ENCODE measurements around the gene ACADM.
"Not testable (repeated sequence)": the region's sequence is repeated elsewhere in the genome, so short reads cannot be mapped to it uniquely, and the experiment has no call there.

The ACADM gene

DNA sequence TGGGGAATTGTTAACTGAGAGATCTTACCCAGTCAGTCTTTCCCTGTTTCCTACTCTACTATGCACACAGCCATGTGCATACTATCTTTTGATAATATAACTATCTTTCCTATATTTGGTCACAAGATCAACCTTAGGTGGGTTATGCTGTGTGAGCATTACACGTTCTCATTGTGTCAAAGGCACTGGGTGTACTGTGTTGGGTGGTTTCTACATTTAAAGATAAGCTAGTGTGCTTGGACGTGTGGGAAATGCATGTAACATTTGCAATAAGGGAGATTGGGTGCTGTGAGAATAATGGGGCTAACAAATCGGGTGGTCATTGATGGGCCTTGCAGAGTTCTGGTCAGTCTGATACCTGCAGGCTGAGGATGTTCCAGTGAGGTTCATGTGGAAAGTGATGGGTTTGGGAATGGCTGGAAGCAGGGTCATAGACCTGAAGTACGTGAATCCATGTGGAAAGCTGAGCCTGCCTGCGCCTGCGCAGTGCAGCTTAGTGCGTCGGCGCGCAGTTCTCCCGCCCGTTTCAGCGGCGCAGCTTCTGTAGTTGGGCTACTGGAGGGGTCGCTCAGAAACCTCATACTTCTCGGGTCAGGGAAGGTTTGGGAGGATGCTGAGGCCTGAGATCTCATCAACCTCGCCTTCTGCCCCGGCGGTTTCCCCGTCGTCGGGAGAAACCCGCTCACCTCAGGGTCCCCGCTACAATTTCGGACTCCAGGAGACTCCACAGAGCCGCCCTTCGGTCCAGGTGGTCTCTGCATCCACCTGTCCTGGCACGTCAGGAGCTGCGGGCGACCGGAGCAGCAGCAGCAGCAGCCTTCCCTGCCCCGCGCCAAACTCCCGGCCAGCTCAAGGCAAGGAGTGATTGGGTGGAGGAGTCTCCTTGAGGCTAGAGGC lies 72.1 kb downstream of the ACADM start, which contains the start of gene MSH4:
MSH4 (plus strand) TSS at position 507 of the 897 bp plus-strand sequence; CDS start at position 611, 104 bp downstream.
- peak; percentile 27 for DNase-seq

DNA sequence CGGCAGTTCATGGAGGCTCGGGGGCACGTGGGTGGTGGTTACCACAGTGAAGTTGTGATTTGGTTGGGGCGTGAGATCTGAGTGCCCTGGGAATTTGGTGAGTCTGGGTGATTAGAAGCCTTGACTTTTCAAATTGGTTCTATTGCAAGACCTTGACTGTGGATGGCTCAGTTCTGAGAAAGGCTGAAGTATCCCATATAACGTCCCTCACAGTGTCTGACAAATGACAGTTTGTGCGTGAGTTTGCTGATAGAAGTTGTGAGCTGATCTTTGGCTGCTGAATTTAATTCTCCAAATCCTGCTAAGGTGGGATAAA lies 72.7 kb downstream of the ACADM start:
- DNase-seq, result peak; percentile 43

DNA sequence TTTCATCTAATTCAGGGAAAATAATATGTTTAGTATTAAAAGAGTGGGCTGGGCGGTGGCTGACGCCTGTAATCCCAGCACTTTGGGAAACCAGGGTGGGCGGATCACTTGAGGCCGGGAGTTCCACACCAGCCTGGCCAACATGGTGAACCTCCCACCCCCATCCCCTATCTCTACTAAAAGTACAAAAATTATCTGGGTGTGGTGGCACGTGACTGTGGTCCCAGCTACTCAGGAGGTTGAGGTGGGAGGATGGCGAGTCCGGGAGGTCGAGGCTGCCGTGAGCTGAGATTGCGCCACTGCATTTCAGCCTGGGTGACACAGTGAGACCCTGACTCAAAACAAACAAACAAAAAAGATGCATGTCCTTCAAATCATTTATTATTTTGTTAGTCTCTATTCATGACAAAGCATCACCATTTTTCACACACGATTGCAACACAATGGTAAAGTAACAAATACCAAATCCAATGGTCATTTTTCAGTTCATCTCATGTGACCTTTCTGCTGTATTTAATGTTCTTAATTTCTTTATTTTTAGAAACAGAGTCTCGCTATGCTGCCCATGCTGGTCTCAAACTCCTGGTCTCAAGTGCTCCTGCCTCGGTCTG lies 73.2 kb downstream of the ACADM start:
- no peak for DNase-seq

DNA sequence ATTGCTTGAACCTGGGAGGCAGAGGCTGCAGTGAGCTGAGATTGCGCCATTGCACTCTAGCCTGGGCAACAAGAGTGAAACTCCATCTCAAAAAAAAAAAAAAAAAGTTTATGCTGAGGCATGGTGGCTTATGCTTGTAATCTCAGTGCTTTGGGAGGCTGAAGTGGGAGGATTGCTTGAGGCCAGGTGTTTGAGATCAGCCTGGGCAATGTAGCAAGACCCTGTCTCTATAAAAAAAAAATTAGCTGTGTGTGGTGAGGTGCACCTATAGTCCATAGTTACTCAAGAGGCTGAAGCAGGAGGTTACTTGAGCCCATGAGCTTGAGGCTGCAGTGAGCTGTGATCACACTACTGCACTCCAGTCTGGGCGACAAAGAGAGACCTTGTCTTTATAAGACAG lies 77.0 kb downstream of the ACADM start:
- not testable (repeated sequence) for DNase-seq

DNA sequence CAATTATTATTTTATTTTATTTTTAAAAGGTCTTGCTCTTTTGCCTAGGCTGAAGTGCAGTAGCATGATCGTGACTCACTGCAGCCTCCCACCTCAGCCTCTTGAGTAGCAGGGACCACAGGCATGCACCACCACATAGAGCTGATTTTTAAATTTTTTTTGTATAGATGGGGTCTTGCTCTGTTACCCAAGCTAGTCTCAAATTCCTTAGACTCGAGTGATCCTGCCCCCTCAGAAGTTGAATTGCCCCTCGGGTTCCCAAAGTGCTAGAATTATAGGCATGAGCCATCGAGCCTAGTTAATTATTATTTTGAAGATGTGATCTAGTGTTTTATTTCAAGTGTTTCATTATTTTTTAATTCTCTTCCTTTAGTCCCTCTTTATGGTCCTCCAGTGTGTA lies 84.4 kb downstream of the ACADM start:
- DNase-seq, result no peak

DNA sequence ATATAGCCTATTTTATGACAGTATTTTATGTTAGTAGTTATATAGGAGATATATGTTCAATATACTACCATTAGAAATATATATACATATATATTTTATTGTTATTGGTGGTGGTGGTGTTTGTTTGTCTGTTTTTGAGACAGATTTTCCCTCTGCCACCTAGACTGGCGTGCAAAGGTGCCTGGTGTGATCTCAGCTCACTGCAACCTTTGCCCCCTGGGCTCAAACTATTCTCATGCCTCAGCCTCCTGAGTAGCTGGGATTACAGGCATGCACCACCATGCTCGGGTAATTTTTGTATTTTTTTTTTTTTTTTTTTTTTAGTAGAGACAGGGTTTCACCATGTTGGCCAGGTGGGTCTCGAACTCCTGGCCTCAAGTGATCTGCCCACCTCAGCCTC lies 85.6 kb downstream of the ACADM start:
- not testable (repeated sequence) for DNase-seq

DNA sequence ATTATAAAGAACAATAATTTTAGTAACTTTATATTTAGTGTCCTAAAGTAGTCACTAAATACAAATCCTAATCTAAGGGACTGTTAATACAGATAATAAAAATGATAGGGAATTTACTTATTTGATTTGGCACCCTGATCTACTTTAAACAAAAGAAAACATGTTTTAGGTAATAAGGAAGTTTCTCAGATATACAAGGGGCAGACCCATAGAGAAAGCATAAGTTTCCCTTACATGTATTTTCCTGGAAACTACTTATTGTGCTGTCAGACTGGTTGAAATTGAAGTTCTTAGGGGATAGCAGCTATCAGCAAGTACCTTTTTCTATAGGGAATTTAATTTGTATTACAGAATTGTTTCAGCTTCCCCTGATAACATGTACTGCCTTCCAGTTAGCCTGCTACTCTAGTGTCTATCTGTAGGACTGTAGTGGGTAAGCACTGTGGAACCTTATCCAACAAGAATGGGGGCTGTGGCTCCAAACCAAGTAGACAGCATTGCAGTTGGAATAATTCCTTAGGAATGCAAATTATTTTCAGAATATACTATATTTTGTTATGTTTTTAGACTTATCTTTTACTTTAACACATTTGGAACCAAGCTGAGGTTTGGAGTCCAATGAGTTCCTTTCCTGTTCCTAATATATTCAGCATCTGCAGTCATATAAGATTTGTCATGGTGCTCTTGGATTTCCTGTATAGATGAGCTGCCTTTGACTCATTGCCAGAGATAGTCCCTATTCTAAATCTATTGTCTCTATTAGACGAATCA lies 86.9 kb downstream of the ACADM start:
- DNase-seq, result no peak

DNA sequence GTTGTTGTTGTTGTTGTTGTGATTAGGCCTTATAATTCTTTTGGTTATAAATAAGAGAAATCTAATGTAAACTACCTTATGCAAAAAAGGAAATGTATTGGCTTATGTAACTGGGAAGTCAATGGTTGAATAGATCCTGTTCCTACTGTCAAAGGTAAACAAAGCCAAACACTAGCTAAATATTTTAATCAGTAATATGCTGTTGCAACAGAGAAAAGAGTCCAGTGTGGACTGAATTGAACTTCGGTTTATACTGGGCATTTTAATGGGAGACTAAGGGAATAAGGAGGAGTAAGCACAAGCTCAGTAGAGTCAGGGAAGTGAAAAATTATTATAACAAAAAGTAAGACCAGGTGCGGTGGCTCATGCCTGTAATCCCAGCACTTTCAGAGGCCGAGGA lies 87.6 kb downstream of the ACADM start:
- no peak for DNase-seq

All from stimulated activated CD4-positive, alpha-beta T cell treated with anti-CD3 and anti-CD28 coated beads, Interleukin-4, amount 100 ng/mL, for 24 hours (primary cell).